HL-60/S4 treated with retinoic acid at 250 ng/mL for 4 days and 3 days (cell line): ENCODE measurements around the gene LILRB2.
"Not testable (repeated sequence)": the region's sequence is repeated elsewhere in the genome, so short reads cannot be mapped to it uniquely, and the experiment has no call there.

ENCODE experiments used
- in situ Hi-C: fragments of 300-500 bp; cut with MboI; formaldehyde crosslinking; loops from 2 replicates; pipeline ENCODE4 v1.7.0; 2022; ENCODE audit warnings: low sequenced_read_pairs

LILRB2 gene

GRCh38 chr19:54307389-54308020 is 26.6 kb upstream of the LILRB2 start:
- in situ Hi-C loops, result no loop called here

GRCh38 chr19:54305141-54305540 is 24.2 kb upstream of the LILRB2 start:
- in situ Hi-C loops, result no loop called here

- in situ Hi-C loops, result no loop called here
Measured at GRCh38 chr19:54302257-54302656, 21.3 kb upstream of the LILRB2 start.

GRCh38 chr19:54299515-54299914 is 18.6 kb upstream of the LILRB2 start:
- in situ Hi-C loops, result loop anchor here (5.0 kb wide), 1 partner anchor 278 kb away; no protein-coding TSS in a partner anchor

- in situ Hi-C loops, result loop anchor here (5.0 kb wide), 1 partner anchor 278 kb away; no protein-coding TSS in a partner anchor
Measured at GRCh38 chr19:54299126-54299498, 18.2 kb upstream of the LILRB2 start.

GRCh38 chr19:54298357-54299125 is 17.6 kb upstream of the LILRB2 start:
- in situ Hi-C loops, result loop anchor here (5.0 kb wide), 1 partner anchor 279 kb away; no protein-coding TSS in a partner anchor

GRCh38 chr19:54297759-54298305 is 16.9 kb upstream of the LILRB2 start:
- in situ Hi-C loops, result loop anchor here (5.0 kb wide), 1 partner anchor 279 kb away; no protein-coding TSS in a partner anchor

- in situ Hi-C loops, result no loop called here
Measured at GRCh38 chr19:54294539-54294938, 13.6 kb upstream of the LILRB2 start.

GRCh38 chr19:54289160-54289559 is 8.2 kb upstream of the LILRB2 start:
- in situ Hi-C loops, result loop anchor here (10.0 kb wide), 1 partner anchor 346 kb away; the partner anchor contains the start of gene LILRB1

- in situ Hi-C loops, result loop anchor here (10.0 kb wide), 1 partner anchor 347 kb away; the partner anchor contains the start of gene LILRB1
Measured at GRCh38 chr19:54287456-54287855, 6.5 kb upstream of the LILRB2 start.

- in situ Hi-C loops, result loop anchor here (10.0 kb wide), 1 partner anchor 349 kb away; the partner anchor contains the start of gene LILRB1
Measured at GRCh38 chr19:54286283-54286682, 5.4 kb upstream of the LILRB2 start.

- in situ Hi-C loops, result loop anchor here (10.0 kb wide), 1 partner anchor 349 kb away; the partner anchor contains the start of gene LILRB1
Measured at GRCh38 chr19:54285427-54286056, 4.6 kb upstream of the LILRB2 start.

GRCh38 chr19:54282686-54283470 is 2.0 kb upstream of the LILRB2 start:
- in situ Hi-C loops, result loop anchor here (10.0 kb wide), 1 partner anchor 352 kb away; the partner anchor contains the start of gene LILRB1

GRCh38 chr19:54281729-54282075 is 792 bp upstream of the LILRB2 start:
- in situ Hi-C loops, result loop anchor here (10.0 kb wide), 1 partner anchor 353 kb away; the partner anchor contains the start of gene LILRB1

GRCh38 chr19:54280441-54280840 is 469 bp downstream of the LILRB2 start:
- in situ Hi-C loops, result loop anchor here (10.0 kb wide), 1 partner anchor 354 kb away; the partner anchor contains the start of gene LILRB1

- in situ Hi-C loops, result loop anchor here (10.0 kb wide), 1 partner anchor 355 kb away; the partner anchor contains the start of gene LILRB1
Measured at GRCh38 chr19:54280025-54280424, 885 bp downstream of the LILRB2 start.

GRCh38 chr19:54279406-54279962 is 1.4 kb downstream of the LILRB2 start:
- in situ Hi-C loops, result no loop called here

- in situ Hi-C loops, result not testable (repeated sequence)
Measured at GRCh38 chr19:54278571-54279195, 2.2 kb downstream of the LILRB2 start.

GRCh38 chr19:54278056-54278455 is 2.9 kb downstream of the LILRB2 start:
- in situ Hi-C loops, result not testable (repeated sequence)
